Uterus (tissue), 4 donors: ENCODE data around the gene ARHGEF17. TPM values are rescaled to one million over a fixed set of nuclear protein-coding genes. Genes with fewer than 3 reads are reported as not detected.

Experiments used
- DNase-seq, 2 donors: peaks; one replicate each; pipeline ENCODE4 v3.0.0-alpha.2; 2019 to 2020
- H3K27ac ChIP-seq, 2 donors: fragments of 200-600 bp; sonication (generic); 1 replicate in 1 of 2; 2 replicates in 1 of 2; pipeline ENCODE4 v1.5.1; 2016 to 2018
- H3K27me3 ChIP-seq, 2 donors: fragments of 200-600 bp; sonication (generic); one replicate each; pipeline ENCODE4 v1.5.1; 2018 to 2019; ENCODE audit warnings: control low read depth in 1 of 2
- H3K36me3 ChIP-seq, 2 donors: fragments of 200-600 bp; sonication (generic); one replicate each; pipeline ENCODE4 v1.5.1; 2019; ENCODE audit warnings: control low read depth in 1 of 2
- H3K4me1 ChIP-seq, 2 donors: fragments of 200-600 bp; sonication (generic); one replicate each; pipeline ENCODE4 v1.5.1; 2018 to 2019; ENCODE audit warnings: control low read depth in 1 of 2
- H3K4me3 ChIP-seq, 2 donors: fragments of 200-600 bp; sonication (generic); 1 replicate in 1 of 2; 2 replicates in 1 of 2; pipeline ENCODE4 v1.5.1; 2018 to 2019; ENCODE audit warnings: mild to moderate bottlenecking in 1 of 2
- H3K9me3 ChIP-seq, 2 donors: fragments of 200-600 bp; sonication (generic); one replicate each; pipeline ENCODE4 v1.5.1; 2019; ENCODE audit warnings: control low read depth in 1 of 2
- POLR2A ChIP-seq, 2 donors: fragments of 450-650 bp; IDR thresholded peaks; one replicate each; pipeline ENCODE4 v1.6.1; 2016; ENCODE audit warnings: antibody characterized with exemption in 2 of 2, mild to moderate bottlenecking in 1 of 2, moderate library complexity in 1 of 2
- intact Hi-C: fragments of 100-400 bp; cut with DNase I; formaldehyde crosslinking; loops from one replicate; pipeline ENCODE4 v1.15.1; 2023; ENCODE audit warnings: low total_unique reads
- total RNA-seq, 4 donors: library from RNA; depleted of rRNA in 3 of 4; stranded (reverse); fragments of >200 nt in 3 of 4; gene quantifications; one replicate each; pipeline versions ENCODE4 v1.1.0 to v1.2.4, GENCODE V29; 2014 to 2023
- TF ChIP-seq, protein P1 (sequence below), 4 experiments: fragments of 200-600 bp in 2 of 4; fragments of 450-650 bp in 2 of 4; sonication (generic) in 2 of 4; IDR thresholded peaks; one replicate each; pipeline ENCODE4 v1.5.1; 2016 to 2019; ENCODE audit warnings: antibody characterized with exemption in 4 of 4, mild to moderate bottlenecking in 2 of 4, moderate library complexity in 1 of 4
- donor health status: DM: yes; HTN: yes; CAD: no.

Gene ARHGEF17
- total RNA-seq, 4 donors from 2014 or later: 17.9 to 174 (median 58.6) TPM

DNA sequence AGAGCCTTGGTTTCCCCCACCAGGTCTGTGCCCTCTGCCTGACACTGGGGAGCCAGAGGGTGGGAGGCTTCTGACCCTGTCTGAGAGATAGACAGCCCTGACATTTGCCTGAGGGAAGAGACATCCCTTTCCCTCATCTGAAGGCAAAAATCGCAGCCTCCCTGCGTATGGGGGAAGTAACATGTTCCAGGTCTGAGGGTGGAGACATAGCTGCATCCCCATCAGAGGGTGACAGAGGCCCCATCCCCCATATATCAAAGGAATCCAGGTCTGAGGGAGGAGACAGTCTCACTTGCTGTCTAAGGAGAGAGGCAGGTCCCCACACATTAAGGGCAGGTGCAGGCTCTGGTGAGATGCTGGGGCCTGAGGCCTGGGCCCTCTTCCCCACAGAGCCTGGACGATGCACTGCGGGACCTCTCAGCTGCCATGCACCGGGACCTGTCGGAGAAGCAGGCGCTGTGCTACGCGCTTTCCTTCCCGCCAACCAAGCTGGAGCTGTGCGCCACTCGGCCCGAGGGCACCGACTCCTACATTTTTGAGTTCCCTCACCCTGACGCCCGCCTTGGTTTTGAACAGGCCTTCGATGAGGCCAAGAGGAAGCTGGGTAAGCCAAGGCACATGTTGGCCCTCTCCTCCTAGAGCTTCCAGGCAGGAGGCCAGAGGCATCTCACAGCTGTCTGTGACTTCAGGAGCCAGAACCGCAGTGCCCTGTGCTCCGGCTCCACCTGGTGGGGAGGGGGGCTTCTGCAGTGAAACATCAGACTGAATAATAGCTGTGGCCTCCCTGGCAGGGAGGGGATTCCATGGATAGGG lies 52.1 kb downstream of the ARHGEF17 start:
- no peak for TF ChIP-seq POLR2A (IDR thresholded peaks at IDR 0.05)
- TF ChIP-seq, protein P1, sequence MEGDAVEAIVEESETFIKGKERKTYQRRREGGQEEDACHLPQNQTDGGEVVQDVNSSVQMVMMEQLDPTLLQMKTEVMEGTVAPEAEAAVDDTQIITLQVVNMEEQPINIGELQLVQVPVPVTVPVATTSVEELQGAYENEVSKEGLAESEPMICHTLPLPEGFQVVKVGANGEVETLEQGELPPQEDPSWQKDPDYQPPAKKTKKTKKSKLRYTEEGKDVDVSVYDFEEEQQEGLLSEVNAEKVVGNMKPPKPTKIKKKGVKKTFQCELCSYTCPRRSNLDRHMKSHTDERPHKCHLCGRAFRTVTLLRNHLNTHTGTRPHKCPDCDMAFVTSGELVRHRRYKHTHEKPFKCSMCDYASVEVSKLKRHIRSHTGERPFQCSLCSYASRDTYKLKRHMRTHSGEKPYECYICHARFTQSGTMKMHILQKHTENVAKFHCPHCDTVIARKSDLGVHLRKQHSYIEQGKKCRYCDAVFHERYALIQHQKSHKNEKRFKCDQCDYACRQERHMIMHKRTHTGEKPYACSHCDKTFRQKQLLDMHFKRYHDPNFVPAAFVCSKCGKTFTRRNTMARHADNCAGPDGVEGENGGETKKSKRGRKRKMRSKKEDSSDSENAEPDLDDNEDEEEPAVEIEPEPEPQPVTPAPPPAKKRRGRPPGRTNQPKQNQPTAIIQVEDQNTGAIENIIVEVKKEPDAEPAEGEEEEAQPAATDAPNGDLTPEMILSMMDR (IDR thresholded peaks at IDR 0.05): no peak
- peak overlapping the region; percentile 54 to 56 for H3K27ac ChIP-seq

DNA sequence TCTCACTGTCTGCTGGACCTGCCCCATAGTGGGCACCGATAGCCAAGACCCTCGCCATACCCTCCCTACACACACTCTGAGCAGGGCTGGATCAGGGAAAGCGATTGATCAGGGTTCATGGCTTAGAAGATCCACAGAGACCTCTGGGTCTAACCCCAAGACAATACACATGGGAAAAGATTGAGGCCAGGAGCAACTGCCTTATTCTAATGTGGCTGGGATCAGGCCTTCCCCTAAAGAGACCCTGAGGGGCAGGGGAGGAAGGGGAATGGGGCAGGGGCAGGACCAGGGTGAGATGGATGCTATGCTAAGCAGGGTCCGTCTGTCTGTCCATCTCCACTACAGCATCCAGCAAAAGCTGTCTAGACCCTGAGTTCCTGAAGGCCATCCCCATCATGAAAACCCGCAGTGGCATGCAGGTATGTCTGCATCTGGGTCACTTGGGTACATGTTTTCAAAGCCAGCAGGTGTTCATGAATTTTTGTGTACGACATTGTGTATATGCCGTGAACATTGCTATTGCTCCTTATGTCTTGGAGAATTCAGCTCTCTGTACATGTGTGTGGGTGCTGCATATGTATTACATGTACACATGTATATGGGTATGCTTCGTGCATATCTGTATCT lies 52.8 kb downstream of the ARHGEF17 start:
- Histone ChIP-seq H3K36me3 (no peaks in the 10 kb centered on the region), H3K27ac (peak overlapping the region in 1 of 2 donors; percentile 56), H3K4me1 (no peaks in the 10 kb centered on the region), H3K9me3 (no peaks in the 10 kb centered on the region), H3K27me3 (no peaks in the 10 kb centered on the region), H3K4me3 (no peak overlapping the region)
- no peak for DNase-seq
- intact Hi-C loops: no loop called here
- TF ChIP-seq, protein P1 (IDR thresholded peaks at IDR 0.05): no peak
- TF ChIP-seq POLR2A (IDR thresholded peaks at IDR 0.05): no peak

More for the DNA sequence above, 52.1 kb downstream of the ARHGEF17 start:
- intact Hi-C loops: no loop called here
- DNase-seq: no peak
- no peaks in the 10 kb centered on the region for H3K9me3 ChIP-seq
- no peaks in the 10 kb centered on the region for H3K4me1 ChIP-seq
- no peaks in the 10 kb centered on the region for H3K36me3 ChIP-seq
- no peaks in the 10 kb centered on the region for H3K27me3 ChIP-seq
- H3K4me3 ChIP-seq: no peak overlapping the region

DNA sequence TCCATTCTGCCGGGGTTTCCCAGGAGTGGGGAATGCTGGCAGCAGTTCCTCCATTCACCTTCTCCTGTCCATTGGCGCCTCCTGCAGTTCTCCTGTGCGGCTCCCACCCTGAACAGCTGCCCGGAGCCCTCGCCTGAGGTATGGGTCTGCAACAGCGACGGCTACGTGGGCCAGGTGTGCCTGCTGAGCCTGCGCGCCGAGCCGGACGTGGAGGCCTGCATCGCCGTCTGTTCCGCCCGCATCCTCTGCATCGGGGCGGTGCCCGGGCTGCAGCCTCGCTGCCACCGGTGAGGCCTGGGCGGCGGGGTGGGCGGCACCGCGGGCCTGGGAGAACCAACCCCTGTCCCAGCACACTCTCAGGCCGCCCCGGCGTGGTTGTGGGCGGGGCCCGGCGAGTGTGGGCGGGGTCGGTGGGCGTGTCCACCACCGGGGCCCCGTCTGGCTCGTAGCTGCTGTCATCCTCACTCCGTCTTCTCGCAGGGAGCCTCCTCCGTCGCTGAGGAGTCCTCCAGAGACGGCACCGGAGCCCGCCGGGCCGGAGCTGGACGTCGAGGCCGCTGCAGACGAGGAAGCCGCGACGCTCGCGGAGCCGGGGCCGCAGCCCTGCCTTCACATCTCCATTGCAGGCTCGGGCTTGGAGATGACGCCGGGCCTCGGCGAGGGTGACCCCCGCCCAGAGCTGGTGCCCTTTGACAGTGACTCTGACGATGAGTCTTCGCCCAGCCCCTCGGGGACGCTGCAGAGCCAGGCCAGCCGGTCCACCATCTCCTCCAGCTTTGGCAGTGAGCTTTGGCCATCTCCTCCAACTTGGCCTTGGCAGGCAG lies 54.1 kb downstream of the ARHGEF17 start:
- TF ChIP-seq, protein P1 (IDR thresholded peaks at IDR 0.05): no peak
- no peak for TF ChIP-seq POLR2A (IDR thresholded peaks at IDR 0.05)
- intact Hi-C loops: no loop called here
- no peak overlapping the region for H3K4me3 ChIP-seq
- DNase-seq: no peak
- no peak overlapping the region for H3K27ac ChIP-seq
- no peaks in the 10 kb centered on the region for H3K9me3 ChIP-seq
- H3K36me3 ChIP-seq: no peaks in the 10 kb centered on the region
- H3K27me3 ChIP-seq: no peaks in the 10 kb centered on the region
- no peaks in the 10 kb centered on the region for H3K4me1 ChIP-seq

DNA sequence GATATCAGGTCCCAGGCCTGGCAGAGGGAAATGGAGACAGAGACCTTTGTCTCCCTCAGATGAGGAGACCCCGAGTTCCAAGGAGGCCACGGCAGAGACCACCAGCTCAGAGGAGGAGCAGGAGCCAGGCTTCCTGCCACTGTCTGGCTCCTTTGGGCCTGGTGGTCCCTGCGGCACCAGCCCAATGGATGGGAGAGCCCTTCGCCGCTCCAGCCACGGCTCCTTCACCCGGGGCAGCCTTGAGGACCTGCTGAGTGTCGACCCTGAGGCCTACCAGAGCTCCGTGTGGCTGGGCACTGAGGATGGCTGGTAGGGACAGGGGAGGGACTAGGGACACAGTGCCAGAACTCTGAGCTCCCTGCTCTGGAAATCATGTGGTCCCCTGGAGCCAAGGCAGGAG lies 55.1 kb downstream of the ARHGEF17 start:
- no peaks in the 10 kb centered on the region for H3K36me3 ChIP-seq
- intact Hi-C loops: no loop called here
- no peaks in the 10 kb centered on the region for H3K4me1 ChIP-seq
- no peak overlapping the region for H3K27ac ChIP-seq
- no peak for DNase-seq
- TF ChIP-seq POLR2A (IDR thresholded peaks at IDR 0.05): no peak
- TF ChIP-seq, protein P1 (IDR thresholded peaks at IDR 0.05): no peak
- no peak overlapping the region for H3K4me3 ChIP-seq
- H3K27me3 ChIP-seq: no peaks in the 10 kb centered on the region
- H3K9me3 ChIP-seq: no peaks in the 10 kb centered on the region
